SK-MEL-5 (cell line): ENCODE results near the gene DTX2. TPM values are rescaled to one million over a fixed set of nuclear protein-coding genes. Genes with fewer than 3 reads are reported as not detected.
"Not testable (repeated sequence)": the region's sequence is repeated elsewhere in the genome, so short reads cannot be mapped to it uniquely, and the experiment has no call there.

Experiments
- DNase-seq: peaks from one replicate; pipeline ENCODE4 v3.0.0-alpha.2; 2016; ENCODE audit warnings: low read depth, low spot score
- in situ Hi-C: cut with HindIII; loops from 2 replicates; pipeline ENCODE4 v1.10.0; 2016; ENCODE audit warnings: low sequenced_read_pairs, high pct_unique_total_duplicates, low pct_unique_long_range_greater_than_20kb
- total RNA-seq: library from RNA; depleted of rRNA; stranded (reverse); fragments of >200 nt; shearing (Covaris generic); gene quantifications from 2 replicates; pipeline ENCODE4 v1.2.3, GENCODE V29; 2014

DTX2 gene
- total RNA-seq, 1 experiment from 2014 or later, result 12.8 TPM

GRCh38 chr7:76502836-76503235 lies 41.3 kb downstream of the DTX2 start:
- in situ Hi-C loops, DNase-seq: not testable (repeated sequence)

- in situ Hi-C loops, DNase-seq: not testable (repeated sequence)
These were observed 41.7 kb downstream of the DTX2 start for GRCh38 chr7:76503244-76503643.

- in situ Hi-C loops, DNase-seq: not testable (repeated sequence)
These were observed 43.0 kb downstream of the DTX2 start for GRCh38 chr7:76504351-76505167.

GRCh38 chr7:76505168-76506080 lies 43.9 kb downstream of the DTX2 start:
- no peak for DNase-seq
- in situ Hi-C loops, result no loop called here

- no peak for DNase-seq
- in situ Hi-C loops, result no loop called here
These were observed 44.6 kb downstream of the DTX2 start for GRCh38 chr7:76506081-76506440.

GRCh38 chr7:76506643-76507042 lies 45.1 kb downstream of the DTX2 start:
- DNase-seq, in situ Hi-C loops: not testable (repeated sequence)

- no peak for DNase-seq
- in situ Hi-C loops, result no loop called here
These were observed 46.4 kb downstream of the DTX2 start for GRCh38 chr7:76507723-76508406.

GRCh38 chr7:76509931-76510877 lies 48.7 kb downstream of the DTX2 start, which contains the start of gene UPK3B:
Gene UPK3B (plus strand): TSS chr7:76510552. CDS start chr7:76510653, 101 bp downstream.
- DNase-seq, result no peak
- in situ Hi-C loops, result no loop called here

- in situ Hi-C loops, DNase-seq: not testable (repeated sequence)
These were observed 49.8 kb downstream of the DTX2 start for GRCh38 chr7:76511200-76511910.

- in situ Hi-C loops, DNase-seq: not testable (repeated sequence)
These were observed 50.7 kb downstream of the DTX2 start for GRCh38 chr7:76511911-76512885.

GRCh38 chr7:76512941-76513816 lies 51.7 kb downstream of the DTX2 start:
- in situ Hi-C loops, result no loop called here
- DNase-seq, result peak; percentile 61

- DNase-seq, result no peak
- in situ Hi-C loops, result no loop called here
These were observed 52.6 kb downstream of the DTX2 start for GRCh38 chr7:76513817-76514799.
